ENCODE measurements around the gene ALDH18A1.

DNA sequence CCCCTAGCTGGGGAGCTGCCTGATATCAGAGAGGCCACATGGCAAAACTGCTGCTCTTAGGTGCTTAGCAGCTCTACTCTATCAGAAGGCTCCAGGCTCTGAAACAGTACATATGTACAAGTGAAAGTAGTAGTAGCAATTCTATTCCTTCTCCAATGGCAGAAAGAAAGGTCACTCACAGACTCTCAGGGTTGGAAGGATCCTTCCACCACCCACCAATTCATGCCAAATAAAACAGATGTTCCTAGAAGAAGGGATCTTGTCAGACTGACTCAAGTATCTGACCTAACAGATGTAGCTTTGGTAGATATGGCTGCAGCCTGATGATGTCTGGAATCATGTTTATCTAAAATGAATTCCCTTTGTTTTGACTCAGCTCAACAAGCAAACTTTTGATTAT, 8.0 kb upstream of the ALDH18A1 start:
- TF ChIP-seq, protein P1, sequence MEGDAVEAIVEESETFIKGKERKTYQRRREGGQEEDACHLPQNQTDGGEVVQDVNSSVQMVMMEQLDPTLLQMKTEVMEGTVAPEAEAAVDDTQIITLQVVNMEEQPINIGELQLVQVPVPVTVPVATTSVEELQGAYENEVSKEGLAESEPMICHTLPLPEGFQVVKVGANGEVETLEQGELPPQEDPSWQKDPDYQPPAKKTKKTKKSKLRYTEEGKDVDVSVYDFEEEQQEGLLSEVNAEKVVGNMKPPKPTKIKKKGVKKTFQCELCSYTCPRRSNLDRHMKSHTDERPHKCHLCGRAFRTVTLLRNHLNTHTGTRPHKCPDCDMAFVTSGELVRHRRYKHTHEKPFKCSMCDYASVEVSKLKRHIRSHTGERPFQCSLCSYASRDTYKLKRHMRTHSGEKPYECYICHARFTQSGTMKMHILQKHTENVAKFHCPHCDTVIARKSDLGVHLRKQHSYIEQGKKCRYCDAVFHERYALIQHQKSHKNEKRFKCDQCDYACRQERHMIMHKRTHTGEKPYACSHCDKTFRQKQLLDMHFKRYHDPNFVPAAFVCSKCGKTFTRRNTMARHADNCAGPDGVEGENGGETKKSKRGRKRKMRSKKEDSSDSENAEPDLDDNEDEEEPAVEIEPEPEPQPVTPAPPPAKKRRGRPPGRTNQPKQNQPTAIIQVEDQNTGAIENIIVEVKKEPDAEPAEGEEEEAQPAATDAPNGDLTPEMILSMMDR (conservative IDR thresholded peaks at IDR 0.05 in 1 of 2, IDR thresholded peaks at IDR 0.05 in 1 of 2; ENCODE audit: extremely low read depth in 1 of 2, insufficient read depth in 1 of 2, low read depth in 1 of 2, low read length in 2 of 2), result no peak
- no peak for TF ChIP-seq EZH2 (IDR thresholded peaks at IDR 0.05; ENCODE audit: borderline replicate concordance, low read length)
